Tibial artery (tissue), 4 donors: ENCODE data around the gene ADCK2.
A peak's percentile ranks its signal among the peaks of the same experiment; 100 is the strongest.

Source experiments
- DNase-seq, 2 donors: peaks; one replicate each; pipeline ENCODE4 v3.0.0-alpha.2; 2019
- H3K27ac ChIP-seq, 2 donors: fragments of 200-600 bp; sonication (generic) in 1 of 2; 1 replicate in 1 of 2; 2 replicates in 1 of 2; pipeline ENCODE4 v1.5.1; 2018 to 2019; ENCODE audit warnings: mild to moderate bottlenecking in 1 of 2
- H3K27me3 ChIP-seq, 2 donors: fragments of 200-600 bp; sonication (generic) in 1 of 2; one replicate each; pipeline versions ENCODE4 v1.5.1 to v1.6.0; 2016 to 2019
- H3K36me3 ChIP-seq, 3 donors: fragments of 200-600 bp; sonication (generic) in 2 of 3; one replicate each; pipeline ENCODE4 v1.5.1; 2016 to 2019; ENCODE audit warnings: mild to moderate bottlenecking in 2 of 3
- H3K4me1 ChIP-seq, 4 donors: fragments of 200-600 bp; sonication (generic) in 2 of 4; 1 replicate in 3 of 4; 2 replicates in 1 of 4; pipeline ENCODE4 v1.5.1; 2016 to 2019
- H3K4me3 ChIP-seq, 2 donors: fragments of 200-600 bp; sonication (generic) in 1 of 2; 1 replicate in 1 of 2; 2 replicates in 1 of 2; pipeline ENCODE4 v1.5.1; 2018 to 2019; ENCODE audit warnings: mild to moderate bottlenecking in 2 of 2
- H3K9me3 ChIP-seq, 3 donors: fragments of 200-600 bp; sonication (generic) in 1 of 3; one replicate each; pipeline ENCODE4 v1.5.1; 2016 to 2019
- CTCF ChIP-seq, 2 experiments: fragments of 200-600 bp in 1 of 2; fragments of 450-650 bp in 1 of 2; IDR thresholded peaks; one replicate each; pipeline ENCODE4 v1.5.1; 2017 to 2019; ENCODE audit warnings: antibody characterized with exemption in 2 of 2, mild to moderate bottlenecking in 1 of 2, moderate library complexity in 1 of 2
- intact Hi-C: fragments of 100-400 bp; cut with DNase I; formaldehyde crosslinking; loops from one replicate; pipeline ENCODE4 v1.15.0; 2023; ENCODE audit warnings: low total_unique reads

The ADCK2 gene

GRCh38 chr7:140681766-140682165, 9.0 kb downstream of the ADCK2 start:
- Histone ChIP-seq H3K9me3 (no peaks in the 10 kb centered on the region), H3K27me3 (no peaks in the 10 kb centered on the region), H3K36me3 (peaks cover 23 to 92% (median 45%) of the 10 kb centered on the region in 3 donors), H3K4me1 (no peaks in the 10 kb centered on the region), H3K27ac (no peak overlapping the region), H3K4me3 (no peak overlapping the region)
- TF ChIP-seq CTCF (IDR thresholded peaks at IDR 0.05): no peak
- DNase-seq: peak in 1 of 2 donors; percentile 1
- intact Hi-C loops: no loop called here

- Histone ChIP-seq H3K4me3 (no peak overlapping the region), H3K4me1 (no peaks in the 10 kb centered on the region), H3K36me3 (peaks cover 33 to 94% (median 55%) of the 10 kb centered on the region in 3 donors), H3K9me3 (no peaks in the 10 kb centered on the region), H3K27me3 (no peaks in the 10 kb centered on the region), H3K27ac (no peak overlapping the region)
- intact Hi-C loops: no loop called here
- TF ChIP-seq CTCF (IDR thresholded peaks at IDR 0.05): no peak
- peak in 1 of 2 donors; percentile 12 for DNase-seq
These were observed 10.9 kb downstream of the ADCK2 start for GRCh38 chr7:140683657-140684056.

DNA sequence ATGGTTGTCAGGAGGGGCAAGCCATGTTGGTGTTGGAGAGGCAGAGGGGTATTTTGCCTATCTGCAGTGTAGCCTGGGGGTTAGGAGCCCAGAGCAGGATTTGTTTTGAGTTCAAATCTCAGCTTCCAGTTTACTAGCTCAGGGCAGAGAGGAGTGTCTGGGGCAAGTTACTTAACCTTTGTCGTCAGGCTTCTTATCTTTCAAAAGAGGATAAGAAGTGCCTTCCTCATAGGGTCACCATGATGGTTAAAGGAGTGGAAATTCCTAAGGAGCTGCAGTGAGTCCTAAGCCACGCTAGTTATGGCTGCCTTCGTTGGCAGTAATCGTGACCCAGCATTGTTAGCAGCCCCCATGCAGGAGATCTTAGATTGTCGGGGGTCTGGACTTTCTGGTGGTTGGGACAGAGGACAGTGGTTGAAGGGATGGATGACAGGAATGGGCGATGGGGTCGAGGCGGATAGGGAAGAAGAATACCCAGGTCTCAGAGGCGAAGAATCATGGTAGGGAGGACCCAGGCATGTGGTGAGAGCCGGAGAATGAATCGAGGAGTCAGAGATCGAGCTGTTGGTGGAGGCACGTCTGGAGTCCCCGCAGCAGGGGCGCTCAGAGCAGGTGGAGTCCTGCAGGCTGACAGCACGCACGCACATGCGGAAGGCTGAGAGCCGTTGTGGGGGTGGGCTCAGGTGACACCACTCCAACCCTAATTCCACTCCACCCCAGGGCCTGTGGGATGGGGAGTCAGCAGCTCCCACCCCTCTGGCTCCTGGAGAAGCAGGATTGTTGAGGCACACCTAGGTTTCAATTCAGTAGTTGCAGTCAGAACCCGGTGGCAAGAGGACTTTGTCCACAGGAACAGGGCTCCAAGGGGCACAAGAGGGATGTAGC, 11.6 kb downstream of the ADCK2 start:
- intact Hi-C loops: no loop called here
- no peak for TF ChIP-seq CTCF (IDR thresholded peaks at IDR 0.05)
- DNase-seq: peak in 1 of 2 donors; percentile 42
- Histone ChIP-seq H3K36me3 (peaks cover 33 to 94% (median 57%) of the 10 kb centered on the region in 3 donors), H3K9me3 (no peaks in the 10 kb centered on the region), H3K27ac (no peak overlapping the region), H3K4me1 (no peaks in the 10 kb centered on the region), H3K4me3 (no peak overlapping the region), H3K27me3 (no peaks in the 10 kb centered on the region)

- no peak for DNase-seq
- Histone ChIP-seq H3K9me3 (no peaks in the 10 kb centered on the region), H3K36me3 (peaks cover 33 to 95% (median 61%) of the 10 kb centered on the region in 3 donors), H3K4me1 (no peaks in the 10 kb centered on the region), H3K27ac (no peak overlapping the region), H3K4me3 (no peak overlapping the region), H3K27me3 (no peaks in the 10 kb centered on the region)
- no peak for TF ChIP-seq CTCF (IDR thresholded peaks at IDR 0.05)
- intact Hi-C loops: no loop called here
These were observed 12.8 kb downstream of the ADCK2 start for GRCh38 chr7:140685407-140686087.

DNA sequence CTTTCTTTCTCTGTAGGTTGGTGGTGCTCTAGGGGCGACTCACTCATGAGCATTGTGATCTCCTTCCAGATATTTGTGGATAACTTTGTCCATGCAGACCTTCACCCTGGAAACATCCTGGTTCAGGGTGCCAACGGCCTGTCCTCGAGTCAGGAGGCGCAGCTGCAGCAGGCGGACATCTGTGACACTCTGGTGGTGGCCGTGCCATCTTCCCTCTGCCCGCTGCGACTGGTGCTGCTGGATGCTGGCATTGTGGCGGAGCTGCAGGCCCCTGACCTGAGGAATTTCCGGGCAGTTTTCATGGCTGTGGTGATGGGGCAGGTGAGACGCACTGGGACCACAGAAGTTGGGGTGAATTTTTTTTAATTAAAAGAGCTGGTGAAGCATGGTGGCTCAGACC, 14.2 kb downstream of the ADCK2 start:
- no peaks in the 10 kb centered on the region for H3K27me3 ChIP-seq
- no peaks in the 10 kb centered on the region for H3K4me1 ChIP-seq
- DNase-seq: no peak
- H3K4me3 ChIP-seq: no peak overlapping the region
- H3K27ac ChIP-seq: no peak overlapping the region
- no peaks in the 10 kb centered on the region for H3K9me3 ChIP-seq
- no peak for TF ChIP-seq CTCF (IDR thresholded peaks at IDR 0.05)
- intact Hi-C loops: no loop called here
- peaks cover 27 to 95% (median 51%) of the 10 kb centered on the region in 3 donors for H3K36me3 ChIP-seq
